Lung microvascular endothelial cell (primary cell): ENCODE measurements around the gene RAP1GAP2. TPM values are rescaled to one million over a fixed set of nuclear protein-coding genes. Genes with fewer than 3 reads are reported as not detected.
A peak's percentile ranks its signal among the peaks of the same experiment; 100 is the strongest.

Source experiments
- DNase-seq, 2 donors: peaks; one replicate each; pipeline versions ENCODE4 v3.0.0 to v3.0.0-alpha.2; 2010; ENCODE audit warnings: low read depth in 2 of 2
- total RNA-seq: library from RNA; depleted of rRNA; stranded (reverse); fragments of >200 nt; gene quantifications from 2 replicates; pipeline ENCODE4 v1.2.1, GENCODE V29; 2014

The RAP1GAP2 gene
- total RNA-seq, 1 donor from 2014 or later, result 1.2 TPM

DNA sequence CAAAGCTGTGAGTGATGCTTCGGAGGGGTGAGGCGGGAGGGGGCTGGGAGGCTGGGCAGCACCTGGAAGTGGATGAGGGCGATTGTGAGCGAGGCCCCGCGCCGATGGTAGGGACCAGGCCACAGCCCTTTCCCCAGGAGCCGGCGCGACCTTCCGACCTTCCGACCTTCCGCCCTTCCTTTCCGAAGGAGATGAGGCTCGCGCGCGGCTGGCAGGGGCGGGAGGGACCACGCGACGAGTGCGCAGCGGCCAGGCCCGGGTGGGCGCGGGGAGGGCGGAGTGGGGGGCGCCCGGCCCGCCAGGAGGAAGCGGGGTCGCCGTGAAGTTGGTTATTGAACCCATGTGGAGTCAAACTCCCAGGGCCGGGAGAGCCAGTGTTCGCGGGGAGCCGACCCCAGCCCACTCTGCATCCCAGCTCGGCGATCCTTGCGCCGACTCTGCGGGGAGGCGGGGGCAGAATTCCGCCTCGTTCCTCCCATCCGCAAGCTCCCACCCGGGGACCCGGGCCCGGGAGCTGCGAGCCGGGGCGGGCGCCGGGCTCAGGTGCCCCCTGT lies 56.6 kb downstream of the RAP1GAP2 start:
- DNase-seq, result no peak

DNA sequence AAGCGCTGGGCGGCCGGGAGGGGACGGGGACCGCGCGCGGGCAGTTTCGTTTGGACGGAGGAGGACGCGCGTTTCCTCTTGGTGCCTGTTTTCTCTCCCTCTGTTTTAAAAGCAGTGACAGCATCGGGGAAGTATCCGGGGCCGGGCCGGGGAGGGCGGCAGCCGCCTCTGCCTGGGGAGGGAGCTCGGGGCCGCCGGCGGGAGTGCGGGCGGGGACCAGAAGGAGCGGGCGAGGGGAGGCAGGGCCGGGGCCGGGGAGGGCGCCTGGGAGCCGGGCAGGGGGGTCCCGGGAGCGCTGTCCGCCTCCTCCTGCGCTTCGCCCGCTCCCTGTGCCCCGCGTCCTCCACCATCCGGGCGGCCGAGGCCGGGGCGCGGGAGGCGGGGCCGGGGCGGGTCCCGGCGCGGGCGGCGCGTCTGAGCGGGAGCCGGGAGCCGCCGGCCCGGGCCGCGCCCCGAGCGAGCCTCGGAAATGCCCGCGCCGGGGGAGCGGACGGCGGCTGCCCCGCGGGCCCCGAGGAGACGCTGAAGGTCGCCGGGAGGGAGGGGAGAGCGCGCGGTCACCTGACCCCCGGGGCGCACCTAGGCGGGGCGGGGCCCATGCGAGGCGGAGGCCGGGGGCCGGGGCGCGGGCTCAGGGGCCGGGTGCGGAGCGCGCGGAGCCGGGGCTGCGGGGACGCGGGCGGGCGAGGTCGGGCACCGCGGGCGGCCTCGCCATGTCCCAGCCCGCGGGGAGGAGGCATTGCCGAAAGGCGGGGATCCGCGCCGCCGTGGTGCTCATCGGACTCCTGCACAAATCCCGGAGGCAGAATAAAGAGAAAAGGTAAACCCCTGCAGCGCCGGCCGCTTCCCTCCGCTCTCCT lies 57.3 kb downstream of the RAP1GAP2 start:
- DNase-seq, result peak in 1 of 2 donors; percentile 17

DNA sequence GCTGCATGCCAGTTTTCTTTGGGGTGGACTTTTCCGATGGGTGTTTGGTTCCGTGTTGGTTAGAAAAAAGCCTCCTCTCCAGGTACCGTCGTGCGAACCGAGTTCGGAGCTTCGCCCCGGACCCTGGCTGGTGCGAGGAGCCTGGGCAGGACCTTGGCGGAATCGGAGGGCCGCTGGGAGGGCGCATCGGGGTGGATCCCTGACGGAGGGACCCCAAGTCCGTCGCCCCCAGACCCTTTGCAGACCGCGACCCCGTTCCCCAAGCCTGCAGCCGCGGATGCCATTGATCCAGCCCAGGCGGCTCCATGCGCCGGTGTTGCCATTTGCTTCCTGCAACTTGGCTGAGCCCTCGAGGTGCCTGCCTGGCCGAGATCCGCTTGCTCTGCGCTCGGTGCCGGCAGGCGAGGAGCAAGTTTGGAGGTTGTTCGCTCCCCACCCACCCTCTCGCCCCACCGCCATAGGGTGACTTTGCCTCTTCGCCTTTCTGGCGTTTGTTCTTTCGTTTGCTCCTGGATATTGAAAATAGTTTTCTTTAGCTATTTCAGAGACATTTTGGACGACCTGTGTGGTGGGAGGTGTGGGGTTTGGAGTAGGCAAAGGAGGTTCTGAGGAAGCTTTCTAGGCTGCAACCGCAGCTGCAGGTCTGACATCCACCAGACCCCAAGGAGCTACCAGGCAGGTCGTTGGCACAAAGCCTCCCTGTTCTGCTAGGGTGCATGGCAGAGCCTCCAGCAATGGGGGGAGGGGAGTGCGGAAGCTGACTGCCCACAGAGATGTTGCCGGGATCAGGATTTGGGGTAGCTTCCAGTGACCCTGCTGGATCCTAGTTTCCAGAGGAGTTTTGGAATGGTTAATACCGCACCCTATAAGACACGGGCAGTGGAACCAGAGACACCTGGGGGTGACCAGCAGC lies 58.2 kb downstream of the RAP1GAP2 start:
- peak in 1 of 2 donors; percentile 11 for DNase-seq

DNA sequence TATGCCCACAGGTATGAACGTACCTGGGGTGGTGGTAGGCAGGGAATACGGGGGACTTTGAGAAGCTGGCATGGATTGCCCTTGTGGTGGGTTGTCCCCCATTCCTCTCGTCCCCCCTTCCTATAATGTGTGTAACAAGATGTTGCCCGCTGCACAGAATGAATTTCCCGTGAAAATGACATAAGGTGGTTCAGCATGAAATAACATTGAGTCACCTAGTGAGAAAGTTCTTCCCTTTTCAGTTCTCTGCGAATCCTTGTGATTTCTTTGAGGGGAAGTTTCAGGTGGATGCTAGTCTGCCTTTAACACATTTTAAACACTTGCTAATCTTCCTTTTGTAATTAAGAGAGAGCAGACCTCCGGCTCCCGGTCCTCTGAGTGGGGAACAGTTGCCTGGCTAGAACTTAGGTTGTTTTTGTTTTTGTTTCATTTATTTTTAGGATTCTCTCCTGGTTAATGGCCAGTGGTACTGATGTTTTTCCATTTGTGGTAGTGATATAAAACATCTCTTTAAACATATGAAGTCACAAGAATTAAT lies 58.9 kb downstream of the RAP1GAP2 start:
- DNase-seq, result no peak

DNA sequence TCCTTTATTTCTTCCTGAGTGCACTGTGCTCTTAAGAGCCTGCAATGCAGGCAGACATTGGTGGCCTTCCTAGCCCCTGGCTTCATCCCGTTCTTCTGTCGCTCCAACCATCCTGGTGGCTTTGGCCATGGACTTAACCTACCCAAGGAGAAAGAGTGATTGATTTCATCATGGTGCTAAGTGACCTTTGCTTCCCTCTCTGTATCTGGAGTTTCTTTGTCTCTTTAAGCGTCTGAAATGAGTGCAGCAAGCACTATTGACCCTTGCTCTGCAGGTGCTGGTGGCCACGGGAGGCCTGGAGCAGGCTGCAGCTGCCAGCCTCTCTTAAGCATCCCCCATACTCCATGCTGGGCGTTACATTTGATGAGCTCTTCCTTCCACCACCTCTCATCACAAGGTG lies 60.5 kb downstream of the RAP1GAP2 start:
- DNase-seq, result no peak

DNA sequence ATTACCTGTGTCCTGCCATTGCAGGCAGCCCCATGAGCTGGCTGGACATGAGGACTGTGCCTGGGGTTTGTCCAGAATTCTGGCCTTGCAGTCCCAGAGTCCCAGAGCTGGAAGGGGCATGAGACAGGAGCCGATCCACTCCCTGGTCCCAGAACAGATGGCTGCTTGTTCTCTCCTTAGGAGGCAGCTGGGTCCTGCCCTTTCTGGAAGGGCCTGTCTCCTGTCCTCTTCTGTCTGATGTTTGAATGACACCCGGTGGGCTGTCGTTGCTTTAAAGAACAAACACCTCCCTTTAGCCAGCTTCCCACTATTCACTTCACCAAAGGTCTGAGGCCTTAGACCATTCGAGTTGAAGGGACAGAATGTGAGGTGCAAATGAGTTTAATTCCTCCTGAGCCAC lies 63.8 kb downstream of the RAP1GAP2 start:
- no peak for DNase-seq

DNA sequence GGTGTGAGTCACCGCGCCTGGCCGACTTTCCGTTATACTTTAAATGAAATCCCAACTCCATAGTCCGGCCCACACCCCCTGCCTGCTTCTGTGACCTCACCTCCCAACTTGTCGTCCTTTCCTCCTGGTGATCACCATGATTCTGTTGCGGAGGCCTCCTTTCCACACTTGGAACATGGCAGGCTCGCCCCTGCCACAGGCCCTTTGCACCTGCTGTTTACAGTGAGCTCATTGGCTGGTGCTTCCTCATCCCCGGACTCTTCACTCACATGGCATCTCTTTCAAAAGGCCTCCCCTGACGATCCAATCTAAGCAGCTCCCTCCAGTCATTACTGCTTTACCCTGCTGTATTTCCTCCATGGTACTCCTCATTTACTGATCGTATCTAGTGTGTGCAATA lies 64.6 kb downstream of the RAP1GAP2 start:
- DNase-seq, result no peak

DNA sequence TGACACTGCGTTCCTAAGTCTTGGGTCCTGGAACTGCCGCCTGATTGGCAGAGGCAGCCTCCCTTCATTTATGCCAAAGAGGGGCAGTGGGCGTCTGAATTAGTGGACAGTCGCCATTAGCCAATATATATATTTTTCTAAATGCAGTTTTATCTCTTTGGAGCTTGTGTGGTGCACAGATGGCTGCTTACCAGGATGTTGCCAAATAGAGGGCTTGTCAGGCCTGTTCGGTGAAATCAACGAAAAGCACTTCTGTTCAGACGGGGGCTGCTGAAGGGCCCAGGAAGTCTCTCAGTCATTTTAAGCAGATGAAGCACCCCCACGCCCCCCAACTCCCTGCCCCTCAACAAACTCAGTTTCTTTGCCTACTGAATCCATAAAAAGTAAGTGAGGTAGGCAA lies 66.0 kb downstream of the RAP1GAP2 start:
- no peak for DNase-seq

DNA sequence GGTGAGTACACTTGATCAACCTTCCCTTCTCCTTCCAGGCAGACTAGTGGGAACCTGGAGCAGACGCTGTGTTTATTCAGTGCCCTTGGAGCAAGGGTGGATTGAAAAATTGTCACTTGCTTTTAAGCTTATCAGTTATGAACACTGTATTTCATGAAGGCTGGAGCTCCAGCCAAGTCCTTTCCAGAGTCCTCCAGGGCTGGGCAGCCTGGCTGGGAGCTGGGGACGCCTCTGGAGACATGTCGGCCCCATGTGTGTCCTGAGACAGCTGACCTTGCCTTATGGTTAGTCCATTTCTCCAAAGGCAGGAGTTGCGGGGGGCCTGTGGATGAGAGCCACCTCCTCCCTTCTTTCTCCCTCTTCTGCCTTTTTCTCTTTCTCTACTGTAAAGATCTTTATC lies 67.0 kb downstream of the RAP1GAP2 start:
- DNase-seq, result no peak

DNA sequence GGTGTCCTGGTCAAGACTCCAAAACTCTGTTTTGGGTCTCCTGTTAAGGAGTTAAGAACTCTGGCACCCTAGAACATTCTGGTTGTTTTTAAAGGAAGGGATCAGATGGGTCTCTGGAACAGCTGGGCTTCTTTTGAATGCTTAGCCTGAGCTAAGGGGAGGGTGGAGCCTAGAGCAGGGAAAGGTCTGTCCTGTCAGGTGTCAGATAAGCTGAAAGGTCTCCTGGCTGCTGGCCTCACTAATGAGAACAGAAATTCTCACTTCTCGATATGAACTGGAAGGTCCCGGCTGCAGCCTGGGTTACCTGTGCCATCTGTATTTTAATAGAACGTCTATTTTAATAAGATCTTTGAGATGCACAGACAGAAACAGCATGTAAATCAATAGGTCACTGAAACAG lies 69.0 kb downstream of the RAP1GAP2 start:
- no peak for DNase-seq

DNA sequence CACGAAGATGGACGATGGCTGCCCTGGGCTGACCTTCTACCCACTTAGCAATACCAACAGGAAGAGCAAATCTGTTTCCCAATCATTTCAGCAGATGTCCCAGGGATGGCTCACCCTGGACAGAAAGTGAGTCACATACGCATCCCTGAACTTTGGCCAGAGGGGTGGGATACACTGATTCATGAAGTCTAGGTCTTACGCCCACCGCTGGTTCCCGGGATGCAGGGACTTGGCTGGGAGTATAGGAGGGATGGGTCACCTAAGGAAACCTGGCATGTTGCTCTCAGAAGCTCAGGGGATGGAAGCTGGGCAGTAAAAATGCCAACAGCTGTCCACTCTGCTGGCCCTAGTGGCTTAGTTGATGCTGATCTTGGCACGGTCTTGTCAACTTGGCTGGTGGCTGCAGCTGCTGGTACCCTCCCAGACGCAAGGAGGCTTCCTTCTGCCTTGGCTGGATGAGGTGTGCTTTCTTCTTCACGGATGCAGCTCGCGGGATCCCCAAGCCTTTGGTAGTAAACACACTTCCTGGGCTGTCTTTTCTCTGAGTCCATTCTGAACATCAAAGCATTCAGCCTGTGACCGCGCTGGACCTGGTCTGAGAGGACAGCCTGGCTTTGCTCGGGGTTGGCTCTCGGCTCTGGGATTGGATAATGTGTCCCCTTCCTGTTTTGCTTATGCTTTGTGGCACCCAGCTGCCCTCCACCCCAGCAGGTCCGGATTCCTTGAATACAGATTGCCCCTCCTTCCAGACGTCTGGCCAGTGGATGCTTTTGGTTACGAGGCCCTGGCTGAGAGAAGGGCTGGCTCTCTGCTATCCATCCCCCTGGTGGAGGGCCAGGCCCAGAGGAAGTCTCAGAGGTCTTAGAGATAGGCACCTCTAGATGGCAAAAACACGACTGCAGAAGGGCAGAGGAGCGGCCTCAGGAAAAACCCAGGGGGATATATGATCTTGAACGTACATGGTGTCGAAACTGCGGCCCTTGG lies 71.5 kb downstream of the RAP1GAP2 start:
- no peak for DNase-seq

DNA sequence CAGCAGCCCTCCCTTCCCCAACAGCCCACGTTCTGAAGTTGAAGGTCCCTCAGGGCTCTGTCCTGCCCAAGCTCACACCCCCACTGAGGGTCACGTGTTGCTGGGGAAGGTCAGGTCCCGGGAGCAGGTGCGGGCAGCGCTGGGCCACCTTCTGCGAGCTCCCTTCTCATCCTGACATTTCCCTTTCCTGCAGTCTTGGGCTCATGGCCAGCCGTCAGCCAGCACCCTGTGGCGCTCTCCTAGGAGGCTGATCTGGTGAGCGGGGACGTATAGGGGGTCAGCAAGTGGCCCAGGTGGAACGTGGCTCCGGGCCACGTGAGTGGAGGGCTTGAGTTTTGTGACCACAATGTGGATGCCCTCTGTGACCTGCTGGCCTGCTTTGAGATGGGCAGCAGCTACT lies 73.4 kb downstream of the RAP1GAP2 start:
- no peak for DNase-seq

DNA sequence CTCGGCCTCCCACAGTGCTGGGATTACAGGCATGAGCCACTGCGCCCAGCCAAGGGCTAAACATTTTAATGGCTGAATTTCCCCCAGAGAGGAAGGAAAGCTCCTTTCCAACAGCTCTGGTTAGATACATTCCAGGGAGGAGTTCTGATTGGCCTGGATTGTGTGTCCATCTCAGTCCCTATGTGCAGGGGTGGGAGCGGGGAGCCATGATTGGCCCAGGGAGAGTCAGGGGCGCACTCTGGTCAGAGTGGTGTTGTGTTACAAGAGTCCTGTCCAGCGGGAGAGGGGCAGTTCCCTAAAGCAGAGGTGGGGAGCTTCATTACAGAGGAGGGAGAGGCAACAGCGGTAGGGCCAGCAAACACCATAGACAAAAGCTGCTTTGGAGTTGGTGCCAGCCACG lies 75.0 kb downstream of the RAP1GAP2 start:
- no peak for DNase-seq

DNA sequence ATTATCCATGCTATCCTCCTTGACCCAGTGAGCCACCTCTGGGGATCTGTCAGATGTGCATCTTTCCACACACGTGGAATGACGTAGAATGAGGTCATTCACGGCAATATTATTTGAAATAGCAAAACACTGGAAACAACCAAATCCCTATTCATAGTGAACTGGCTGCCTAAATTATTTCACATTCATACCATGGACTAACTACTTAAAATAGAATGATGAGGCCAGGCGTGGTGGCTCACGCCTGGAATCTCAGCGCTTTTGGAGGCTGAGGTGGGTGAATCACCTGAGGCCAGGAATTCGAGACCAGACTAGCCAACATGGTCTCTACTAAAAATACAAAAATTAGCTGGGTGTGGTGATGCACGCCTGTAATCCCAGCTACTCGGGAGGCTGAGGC lies 75.5 kb downstream of the RAP1GAP2 start:
- DNase-seq, result no peak

DNA sequence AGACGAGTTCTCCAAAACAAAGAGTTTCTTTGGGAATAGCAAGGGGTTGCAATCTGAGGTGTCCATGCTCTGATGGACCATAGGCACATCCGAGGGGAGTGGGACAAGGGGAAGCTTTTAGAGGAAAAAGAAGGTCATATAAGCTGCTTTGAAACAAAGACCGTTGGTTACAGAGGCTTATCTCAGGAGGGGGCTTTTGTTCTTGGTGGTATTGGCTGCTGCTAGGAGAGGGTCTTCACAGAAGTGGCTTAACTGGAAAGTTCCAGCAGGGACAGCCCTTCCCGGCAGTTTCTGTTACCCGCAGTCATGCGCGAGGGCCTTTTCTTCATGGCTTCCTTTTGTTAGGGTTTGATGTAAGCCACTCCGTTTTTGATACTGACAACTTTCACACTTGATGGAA lies 76.0 kb downstream of the RAP1GAP2 start:
- DNase-seq, result no peak

DNA sequence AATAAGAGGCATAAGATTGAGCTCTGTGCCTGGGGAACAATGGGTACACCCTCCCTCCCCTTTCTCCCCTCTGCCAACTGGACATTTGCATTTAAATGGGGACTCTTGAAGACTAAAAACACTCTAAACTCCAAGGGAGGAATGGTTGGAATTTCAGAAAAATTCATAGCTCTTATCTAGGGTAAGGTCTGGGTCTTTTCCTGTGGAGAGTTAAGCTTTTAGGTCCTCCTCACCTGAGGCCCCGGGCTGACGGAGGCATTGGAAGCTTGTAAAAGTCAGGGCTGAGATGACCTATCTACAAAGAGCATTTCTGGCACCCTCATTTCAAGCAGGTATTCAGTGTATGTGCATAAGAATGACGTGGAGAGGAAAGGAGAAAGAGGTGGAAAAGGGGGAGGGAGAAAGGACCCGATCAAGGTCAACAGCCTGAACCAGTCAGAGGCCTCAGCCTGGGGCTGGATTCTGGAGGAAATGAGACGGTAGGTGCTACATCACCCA lies 78.0 kb downstream of the RAP1GAP2 start:
- no peak for DNase-seq

DNA sequence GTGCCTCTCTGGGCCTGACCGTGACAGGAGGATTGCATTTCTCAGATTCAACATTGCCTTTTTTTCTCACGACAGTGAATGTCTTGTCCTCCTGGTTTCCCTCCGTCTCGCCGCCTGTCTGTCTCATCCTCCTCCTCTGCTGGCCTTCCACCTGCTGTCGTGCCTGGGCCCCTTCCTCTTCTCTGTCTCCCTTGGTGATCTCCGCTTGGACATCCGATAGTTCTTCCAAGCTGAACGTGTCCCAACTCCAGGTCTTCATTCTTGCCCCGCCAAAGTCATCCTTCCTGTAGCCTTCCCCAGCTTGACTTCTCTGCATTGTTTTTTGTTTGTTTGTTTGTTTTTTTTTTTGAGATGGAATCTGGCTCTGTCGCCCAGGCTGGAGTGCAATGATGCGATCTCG lies 79.4 kb downstream of the RAP1GAP2 start:
- DNase-seq, result no peak

DNA sequence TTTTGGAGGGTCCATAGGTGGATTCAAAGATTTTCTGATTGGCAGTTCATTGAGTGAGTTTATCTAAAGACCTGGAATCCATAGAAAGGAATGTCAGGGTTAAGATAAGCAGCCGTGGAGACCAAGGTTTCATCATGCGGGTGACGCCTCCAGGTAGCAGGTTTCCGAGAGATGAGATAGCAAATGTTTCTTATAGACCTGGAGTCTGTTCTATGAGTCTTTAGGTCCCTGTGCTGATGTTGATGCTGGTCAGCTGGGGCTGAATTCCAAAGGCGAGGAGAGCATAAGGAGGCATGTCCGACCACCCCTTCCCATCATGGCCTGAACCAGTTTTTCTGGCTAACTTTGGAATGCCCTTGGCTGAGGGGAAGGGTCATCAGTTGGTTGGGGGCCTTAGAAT lies 80.2 kb downstream of the RAP1GAP2 start:
- no peak for DNase-seq

DNA sequence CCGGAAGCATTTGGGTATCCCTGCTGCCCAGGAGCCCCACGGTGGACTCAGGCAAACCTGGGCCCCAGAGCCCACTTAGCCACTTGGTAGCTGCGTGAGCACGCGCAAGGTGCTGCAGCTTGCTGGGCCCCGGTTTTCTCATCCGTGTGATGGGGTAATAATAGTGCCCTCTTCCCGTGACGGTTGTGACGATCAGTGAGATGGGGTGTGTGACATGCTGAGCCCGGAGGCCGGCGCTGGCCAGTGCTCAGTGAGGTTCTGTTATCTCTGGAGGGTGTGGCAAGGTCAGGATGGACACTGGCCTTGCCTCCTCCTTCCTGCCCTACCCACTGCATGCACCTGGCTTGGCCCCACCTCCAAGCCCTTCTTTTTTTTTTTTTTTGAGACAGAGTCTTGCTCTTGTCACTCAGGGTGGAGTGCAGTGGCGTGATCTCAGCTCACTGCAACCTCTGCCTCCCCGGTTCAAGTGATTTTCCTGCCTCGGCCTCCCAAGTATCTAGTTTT lies 82.6 kb downstream of the RAP1GAP2 start:
- no peak for DNase-seq

DNA sequence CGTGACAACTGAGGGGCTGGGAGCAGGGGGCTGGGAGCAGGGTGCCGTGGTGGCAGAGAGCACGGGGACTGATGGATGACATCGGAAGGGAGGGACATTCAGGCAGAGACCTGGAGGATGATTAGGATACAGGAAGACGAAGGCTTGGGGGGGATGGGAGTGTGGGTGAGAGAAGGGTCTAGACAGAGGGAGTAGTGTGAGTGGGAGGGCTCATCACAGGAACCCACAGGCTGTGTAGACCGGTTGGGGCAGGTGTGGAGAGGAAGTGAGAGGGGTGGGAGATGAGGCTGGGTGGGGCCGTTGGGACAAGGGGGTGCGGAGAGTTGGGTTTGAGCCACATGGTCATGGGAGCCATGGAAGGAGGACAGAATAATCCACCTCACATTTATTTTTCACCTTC lies 83.8 kb downstream of the RAP1GAP2 start:
- no peak for DNase-seq
